IMR-90 (cell line): ENCODE results near the gene CCNJL. TPM values are rescaled to one million over a fixed set of nuclear protein-coding genes. Genes with fewer than 3 reads are reported as not detected.

Source experiments
- ATAC-seq: fragments of 200-7000 bp; cut with Tn5 transposase; 2 replicates; pipeline ENCODE4 v1.9.1; 2020; ENCODE audit warnings: low read depth, mild to moderate bottlenecking, moderate library complexity
- BruUV-seq: library from RNA; stranded (reverse); fragments of 400-500 nt; replicated peaks from 2 replicates; lab custom pipeline; 2021; lab: Mats Ljungman, UMichigan
- CTCF ChIA-PET: fragments of 300-600 bp; formaldehyde crosslinking; extraction: SDS; loops from one replicate; lab custom pipeline; 2021; ENCODE audit warnings: antibody characterized with exemption; lab: Yijun Ruan, JAX
- POLR2A ChIA-PET: fragments of 300-600 bp; sonication (Branson Sonifier 250); formaldehyde crosslinking; loops from one replicate; lab custom pipeline; 2022; ENCODE audit warnings: antibody characterized with exemption; ENCODE audit not compliant: unreplicated experiment; lab: Charles Lee
- DNase-seq: peaks from one replicate; pipeline ENCODE4 v3.0.0; 2013
- H2AFZ ChIP-seq: replicated peaks from 2 replicates; pipeline ENCODE3; 2013; ENCODE audit warnings: low read length, mild to moderate bottlenecking; ENCODE audit not compliant: poor library complexity
- H2AK5ac ChIP-seq: 2 replicates; pipeline ENCODE4 v1.6.1; 2013; ENCODE audit warnings: low read depth, low read length, inconsistent platforms
- H2AK9ac ChIP-seq: replicated peaks from 2 replicates; pipeline ENCODE3; 2013; ENCODE audit warnings: mild to moderate bottlenecking, low read depth, low read length, moderate library complexity; ENCODE audit not compliant: poor library complexity
- H2BK120ac ChIP-seq: 2 replicates; pipeline ENCODE4 v1.6.1; 2013; ENCODE audit warnings: low read depth, low read length, inconsistent platforms
- H2BK15ac ChIP-seq: 3 replicates; pipeline ENCODE4 v1.6.1; 2013; ENCODE audit warnings: low read depth, low read length, inconsistent platforms
- H2BK20ac ChIP-seq: 2 replicates; pipeline ENCODE4 v1.6.1; 2013; ENCODE audit warnings: low read depth, mild to moderate bottlenecking, inconsistent platforms, low read length, moderate library complexity
- H2BK5ac ChIP-seq: 2 replicates; pipeline ENCODE4 v1.6.1; 2013; ENCODE audit warnings: mild to moderate bottlenecking, low read depth, low read length, inconsistent platforms; ENCODE audit not compliant: poor library complexity, severe bottlenecking
- H3K14ac ChIP-seq: replicated peaks from 2 replicates; pipeline ENCODE4 v1.6.1; 2013; ENCODE audit warnings: low read depth, low read length, inconsistent platforms
- H3K18ac ChIP-seq: 2 replicates; pipeline ENCODE4 v1.6.1; 2013; ENCODE audit warnings: low read depth, low read length, control low read depth
- H3K23ac ChIP-seq: 2 replicates; pipeline ENCODE4 v1.6.1; 2013; ENCODE audit warnings: low read depth, low read length, inconsistent platforms
- H3K27ac ChIP-seq: 2 replicates; pipeline ENCODE4 v1.5.1; 2013; ENCODE audit warnings: mild to moderate bottlenecking, control low read depth, low read length; ENCODE audit not compliant: insufficient read depth
- H3K27me3 ChIP-seq: 2 replicates; pipeline ENCODE4 v1.6.1; 2013; ENCODE audit warnings: low read length; ENCODE audit not compliant: control insufficient read depth, insufficient read depth
- H3K36me3 ChIP-seq: 2 replicates; pipeline ENCODE4 v1.6.1; 2013; ENCODE audit warnings: low read length, mixed read lengths; ENCODE audit not compliant: control insufficient read depth, insufficient read depth
- H3K4ac ChIP-seq: 2 replicates; pipeline ENCODE4 v1.6.1; 2013; ENCODE audit warnings: low read depth, low read length, inconsistent platforms
- H3K4me1 ChIP-seq: 2 replicates; pipeline ENCODE4 v1.6.1; 2013; ENCODE audit warnings: low read length, mixed read lengths; ENCODE audit not compliant: control insufficient read depth, insufficient read depth
- H3K4me2 ChIP-seq: 2 replicates; pipeline ENCODE4 v1.6.1; 2013; ENCODE audit warnings: low read depth, mild to moderate bottlenecking, control low read depth, low read length, moderate library complexity
- H3K4me3 ChIP-seq: 2 replicates; pipeline ENCODE4 v1.5.1; 2013; ENCODE audit warnings: low read depth, mild to moderate bottlenecking, control low read depth, low read length, moderate library complexity; ENCODE audit not compliant: insufficient read depth
- H3K56ac ChIP-seq: 2 replicates; pipeline ENCODE4 v1.6.1; 2013; ENCODE audit warnings: low read length, inconsistent platforms; ENCODE audit not compliant: insufficient read depth; ENCODE audit errors: extremely low read depth
- H3K79me1 ChIP-seq, 2 experiments: 2 replicates each; pipeline ENCODE4 v1.6.1; 2013; ENCODE audit warnings: low read length in 2 of 2, inconsistent platforms in 1 of 2, low read depth in 1 of 2
- H3K9ac ChIP-seq: 2 replicates; pipeline ENCODE4 v1.6.1; 2013; ENCODE audit warnings: low read depth, low read length, control low read depth
- H3K9me1 ChIP-seq: 2 replicates; pipeline ENCODE4 v1.6.1; 2013; ENCODE audit warnings: low read length, inconsistent platforms; ENCODE audit not compliant: insufficient read depth
- H3K9me3 ChIP-seq: 2 replicates; pipeline ENCODE4 v1.6.1; 2013; ENCODE audit warnings: low read length; ENCODE audit not compliant: control insufficient read depth, insufficient read depth
- H4K20me1 ChIP-seq: 2 replicates; pipeline ENCODE4 v1.6.1; 2013; ENCODE audit warnings: low read length, inconsistent platforms; ENCODE audit not compliant: insufficient read depth
- H4K5ac ChIP-seq: 2 replicates; pipeline ENCODE4 v1.6.1; 2013; ENCODE audit warnings: mild to moderate bottlenecking, low read depth, low read length, control low read depth
- H4K8ac ChIP-seq, 2 experiments: 2 replicates each; pipeline ENCODE4 v1.6.1; 2013; ENCODE audit warnings: low read depth in 2 of 2, low read length in 2 of 2, control low read depth in 1 of 2, inconsistent platforms in 1 of 2
- H4K91ac ChIP-seq: 2 replicates; pipeline ENCODE4 v1.6.1; 2013; ENCODE audit warnings: low read depth, low read length, inconsistent platforms; ENCODE audit not compliant: insufficient read depth
- BHLHE40 ChIP-seq: fragments of 150-350 bp; IDR thresholded peaks from 2 replicates; pipeline ENCODE4 v1.6.1; 2016; ENCODE audit warnings: mild to moderate bottlenecking, low read depth, low read length
- CEBPB ChIP-seq: IDR thresholded peaks from 2 replicates; pipeline ENCODE4 v1.6.1; 2012; ENCODE audit warnings: low read depth, low read length, improper control_type of control experiment
- CTCF ChIP-seq: conservative IDR thresholded peaks from 2 replicates; pipeline ENCODE4 v1.5.1; 2012; ENCODE audit warnings: mild to moderate bottlenecking, low read depth, low read length, improper control_type of control experiment
- ELK1 ChIP-seq: fragments of 150-350 bp; IDR thresholded peaks from 2 replicates; pipeline ENCODE4 v1.6.1; 2016; ENCODE audit warnings: low read depth, mild to moderate bottlenecking, low read length, moderate library complexity, borderline replicate concordance
- NFE2L2 ChIP-seq: fragments of 150-350 bp; IDR thresholded peaks from 2 replicates; pipeline ENCODE4 v1.6.1; 2016; ENCODE audit warnings: low read depth, mild to moderate bottlenecking, low read length
- POLR2A ChIP-seq: IDR thresholded peaks from 2 replicates; pipeline ENCODE4 v1.6.1; 2012; ENCODE audit warnings: mild to moderate bottlenecking, low read depth, low read length
- RAD21 ChIP-seq: IDR thresholded peaks from 2 replicates; pipeline ENCODE4 v1.6.1; 2012; ENCODE audit warnings: low read length, improper control_type of control experiment
- RFX5 ChIP-seq: IDR thresholded peaks from 2 replicates; pipeline ENCODE4 v1.8.0; 2012; ENCODE audit warnings: low read depth, mild to moderate bottlenecking, low read length, moderate library complexity
- SMC3 ChIP-seq: fragments of 150-350 bp; IDR thresholded peaks from 2 replicates; pipeline ENCODE4 v1.6.1; 2016; ENCODE audit warnings: low read depth, mild to moderate bottlenecking, antibody characterized with exemption, low read length, moderate library complexity
- USF2 ChIP-seq: fragments of 150-350 bp; IDR thresholded peaks from 2 replicates; pipeline ENCODE4 v1.6.1; 2017; ENCODE audit warnings: mild to moderate bottlenecking, antibody characterized with exemption, low read length, low read depth
- WGBS, 2 experiments: methylation state at CpG; one replicate each; pipeline versions ENCODE4 v1.1.5 to v1.1.7; 2013; ENCODE audit warnings: missing lambda C conversion rate in 2 of 2; ENCODE audit not compliant: insufficient read length in 1 of 2; ENCODE audit errors: extremely low coverage in 2 of 2; 5-methylcytosine and 5-hydroxymethylcytosine counted together
- dilution Hi-C: fragments of 300-500 bp; cut with HindIII; formaldehyde crosslinking; loops from one replicate; pipeline ENCODE4 v1.14.3; 2018; ENCODE audit warnings: low sequenced_read_pairs; ENCODE audit not compliant: unreplicated experiment
- in situ Hi-C: fragments of 300-500 bp; cut with MboI; formaldehyde crosslinking; loops from 3 replicates; pipeline ENCODE4 v1.14.3; 2019; ENCODE audit warnings: low sequenced_read_pairs, inconsistent platforms, mixed read lengths
- intact Hi-C: fragments of 100-400 bp; cut with micrococcal nuclease; formaldehyde crosslinking; loops from 2 replicates; pipeline ENCODE4 v1.10.0; 2022
- polyA plus RNA-seq, 3 experiments: library from polyadenylated mRNA; depleted of rRNA; stranded (reverse); fragments of >200 nt; gene quantifications; 2 replicates each; pipeline ENCODE4 v1.2.3, GENCODE V29; 2012; ENCODE audit warnings: low replicate concordance in 1 of 3
- total RNA-seq: library from RNA; depleted of rRNA; stranded (reverse); fragments of >200 nt; gene quantifications from 2 replicates; pipeline ENCODE4 v1.2.3, GENCODE V29; 2012

Gene CCNJL
- total and polyA plus RNA-seq, 2 of the 4 experiments (the other 2 are of a cell fraction) = 2.0 to 3.8 TPM

GRCh38 chr5:160274483-160274931 is 37.9 kb downstream of the CCNJL start:
- intact Hi-C loops = no loop called here
- no CpG with 5 or more reads among the region's 5 CpGs for WGBS, 2 experiments

More at GRCh38 chr5:160274483-160274931, 37.9 kb downstream of the CCNJL start:
- no TSS peak for BruUV-seq
- no peak overlapping the region for H3K27ac ChIP-seq
- no peak overlapping the region for H3K4me2 ChIP-seq
- no peak overlapping the region for H2AK5ac ChIP-seq
- H3K36me3 ChIP-seq = peaks cover 4% of the 10 kb centered on the region
- no peak overlapping the region for H2AFZ ChIP-seq
- H4K5ac ChIP-seq = no peak overlapping the region
- H3K14ac ChIP-seq = no peak overlapping the region; the same call in 1 of the 2 replicates
- no peak overlapping the region for H2BK5ac ChIP-seq
- H4K20me1 ChIP-seq = no peaks in the 10 kb centered on the region
- no peak overlapping the region for H2BK15ac ChIP-seq
- H2BK20ac ChIP-seq = no peak overlapping the region
- ATAC-seq (no peak), DNase-seq (no peak)
- no peaks in the 10 kb centered on the region for H3K27me3 ChIP-seq
- no peak overlapping the region for H3K9ac ChIP-seq
- CTCF ChIA-PET = interaction anchor here (0.6 to 0.7 kb wide), 2 partner anchors 38 to 1818 kb away, joined by 3 read pairs; partner anchors contain the start of gene CCNJL
- no peak overlapping the region for H3K4me3 ChIP-seq
- H3K9me1 ChIP-seq = peaks cover 2% of the 10 kb centered on the region; the same call in 1 of the 2 replicates
- no peak overlapping the region for H4K8ac ChIP-seq
- no peaks in the 10 kb centered on the region for H3K9me3 ChIP-seq
- H4K91ac ChIP-seq = no peak overlapping the region
- TF ChIP-seq RFX5 (no peak), ELK1 (no peak), SMC3 (no peak), USF2 (no peak), RAD21 (no peak), NFE2L2 (no peak), BHLHE40 (no peak), POLR2A (no peak), CEBPB (no peak), CTCF (no peak)
- peaks cover 3% of the 10 kb centered on the region; the same call in 1 of the 2 replicates for H3K4me1 ChIP-seq
- H3K79me1 ChIP-seq = 0 out of 4 replicates have a peak, but pooled peaks cover 0 to 2% of the 10 kb centered on the region in 2 experiments
- no peak overlapping the region for H2AK9ac ChIP-seq
- H2BK120ac ChIP-seq = no peak overlapping the region
- in situ Hi-C loops (no loop called here), dilution Hi-C loops (no loop called here)
- H3K56ac ChIP-seq = no peak overlapping the region
- H3K4ac ChIP-seq = no peak overlapping the region
- POLR2A ChIA-PET = no interaction called here
- no peak overlapping the region for H3K23ac ChIP-seq
- H3K18ac ChIP-seq = no peak overlapping the region
